ENCODE data around the gene LRP1. TPM values are rescaled to one million over a fixed set of nuclear protein-coding genes. Genes with fewer than 3 reads are reported as not detected.

The LRP1 gene
- total RNA-seq, 1 donor from 2014 or later = 591 TPM

GRCh38 chr12:57244312-57244696 lies 116.0 kb downstream of the LRP1 start:
- H3K4me3 Mint-ChIP-seq (ENCODE audit: unreplicated experiment) = no peak overlapping the region
- TF ChIP-seq CTCF (IDR thresholded peaks at IDR 0.05) = no peak
- peaks cover 2% of the 10 kb centered on the region for H3K27me3 Mint-ChIP-seq (ENCODE audit: unreplicated experiment)
- no peak overlapping the region for H3K27ac Mint-ChIP-seq (ENCODE audit: unreplicated experiment)
- H3K4me1 Mint-ChIP-seq (ENCODE audit: unreplicated experiment) = peaks cover 40% of the 10 kb centered on the region
- DNase-seq (ENCODE audit: extremely low spot score, unreplicated experiment) = no peak
- peaks cover 1% of the 10 kb centered on the region for H3K36me3 Mint-ChIP-seq (ENCODE audit: unreplicated experiment)
- H3K9me3 Mint-ChIP-seq (ENCODE audit: unreplicated experiment) = no peaks in the 10 kb centered on the region

- no peak for TF ChIP-seq CTCF (IDR thresholded peaks at IDR 0.05)
- peaks cover 22% of the 10 kb centered on the region for H3K4me1 Mint-ChIP-seq (ENCODE audit: unreplicated experiment)
- H3K36me3 Mint-ChIP-seq (ENCODE audit: unreplicated experiment) = peaks cover 1% of the 10 kb centered on the region
- H3K27ac Mint-ChIP-seq (ENCODE audit: unreplicated experiment) = no peak overlapping the region
- DNase-seq (ENCODE audit: extremely low spot score, unreplicated experiment) = no peak
- no peaks in the 10 kb centered on the region for H3K27me3 Mint-ChIP-seq (ENCODE audit: unreplicated experiment)
- no peaks in the 10 kb centered on the region for H3K9me3 Mint-ChIP-seq (ENCODE audit: unreplicated experiment)
- no peak overlapping the region for H3K4me3 Mint-ChIP-seq (ENCODE audit: unreplicated experiment)
Observed at GRCh38 chr12:57247041-57247440, 118.8 kb downstream of the LRP1 start.

GRCh38 chr12:57248934-57249742 lies 120.9 kb downstream of the LRP1 start:
- Mint-ChIP-seq H3K4me3 (ENCODE audit: unreplicated experiment) (no peak overlapping the region), H3K36me3 (ENCODE audit: unreplicated experiment) (peaks cover 6% of the 10 kb centered on the region), H3K27me3 (ENCODE audit: unreplicated experiment) (no peaks in the 10 kb centered on the region), H3K9me3 (ENCODE audit: unreplicated experiment) (no peaks in the 10 kb centered on the region), H3K4me1 (ENCODE audit: unreplicated experiment) (peaks cover 4% of the 10 kb centered on the region), H3K27ac (ENCODE audit: unreplicated experiment) (no peak overlapping the region)
- TF ChIP-seq CTCF (IDR thresholded peaks at IDR 0.05) = no peak
- no peak for DNase-seq (ENCODE audit: extremely low spot score, unreplicated experiment)

- no peaks in the 10 kb centered on the region for H3K9me3 Mint-ChIP-seq (ENCODE audit: unreplicated experiment)
- peaks cover 3% of the 10 kb centered on the region for H3K4me1 Mint-ChIP-seq (ENCODE audit: unreplicated experiment)
- TF ChIP-seq CTCF (IDR thresholded peaks at IDR 0.05) = no peak
- DNase-seq (ENCODE audit: extremely low spot score, unreplicated experiment) = no peak
- peaks cover 5% of the 10 kb centered on the region for H3K36me3 Mint-ChIP-seq (ENCODE audit: unreplicated experiment)
- no peak overlapping the region for H3K27ac Mint-ChIP-seq (ENCODE audit: unreplicated experiment)
- no peak overlapping the region for H3K4me3 Mint-ChIP-seq (ENCODE audit: unreplicated experiment)
- H3K27me3 Mint-ChIP-seq (ENCODE audit: unreplicated experiment) = no peaks in the 10 kb centered on the region
Observed at GRCh38 chr12:57250541-57250940, 122.3 kb downstream of the LRP1 start.

- no peak for TF ChIP-seq CTCF (IDR thresholded peaks at IDR 0.05)
- Mint-ChIP-seq H3K4me1 (ENCODE audit: unreplicated experiment) (peaks cover 3% of the 10 kb centered on the region), H3K27me3 (ENCODE audit: unreplicated experiment) (no peaks in the 10 kb centered on the region), H3K36me3 (ENCODE audit: unreplicated experiment) (peaks cover 6% of the 10 kb centered on the region), H3K4me3 (ENCODE audit: unreplicated experiment) (no peak within 1 kb of the TSS), H3K9me3 (ENCODE audit: unreplicated experiment) (no peaks in the 10 kb centered on the region), H3K27ac (ENCODE audit: unreplicated experiment) (no peak within 1 kb of the TSS)
- DNase-seq (ENCODE audit: extremely low spot score, unreplicated experiment) = no peak
Observed at GRCh38 chr12:57250956-57251355, 122.7 kb downstream of the LRP1 start, which contains the start of gene STAC3. Gene STAC3 (minus strand): TSS chr12:57251187. CDS start chr12:57249636, 1,551 bp downstream.

All from osteocyte (in vitro differentiated cells).